AG10803 (cell line): Measurements from ENCODE around the gene EFNA1.

Source experiments
- DNase-seq: peaks from one replicate; pipeline ENCODE4 v3.0.0; 2010; ENCODE audit warnings: low read depth
- H3K4me3 ChIP-seq: 2 replicates; pipeline ENCODE4 v1.5.1; 2011; ENCODE audit warnings: mild to moderate bottlenecking, low read length, control low read depth
- CTCF ChIP-seq: conservative IDR thresholded peaks from 2 replicates; pipeline ENCODE4 v1.5.1; 2011; ENCODE audit warnings: mild to moderate bottlenecking, low read length, control low read depth, inconsistent platforms

The EFNA1 gene

GRCh38 chr1:155094622-155094948, 33.1 kb upstream of the EFNA1 start:
- no peak for DNase-seq
- H3K4me3 ChIP-seq: no peak overlapping the region
- TF ChIP-seq CTCF: no peak

GRCh38 chr1:155099331-155099730, 28.3 kb upstream of the EFNA1 start:
- no peak overlapping the region for H3K4me3 ChIP-seq
- no peak for TF ChIP-seq CTCF
- no peak for DNase-seq

GRCh38 chr1:155103325-155103724, 24.4 kb upstream of the EFNA1 start:
- no peak for DNase-seq
- no peak overlapping the region for H3K4me3 ChIP-seq
- no peak for TF ChIP-seq CTCF

- no peak for DNase-seq
- TF ChIP-seq CTCF: no peak
- H3K4me3 ChIP-seq: no peak overlapping the region
Observed at GRCh38 chr1:155104605-155105534, 22.8 kb upstream of the EFNA1 start.

- no peak for DNase-seq
- H3K4me3 ChIP-seq: no peak overlapping the region
- TF ChIP-seq CTCF: no peak
Observed at GRCh38 chr1:155105604-155106011, 22.1 kb upstream of the EFNA1 start.

GRCh38 chr1:155106862-155107261, 20.8 kb upstream of the EFNA1 start:
- no peak for DNase-seq
- no peak overlapping the region for H3K4me3 ChIP-seq
- TF ChIP-seq CTCF: no peak
